ENCODE data around the gene DMAP1. TPM values are rescaled to one million over a fixed set of nuclear protein-coding genes. Genes with fewer than 3 reads are reported as not detected.

Gene DMAP1
- total RNA-seq, 2 donors from 2014 or later, result 30.6 to 51.5 TPM

GRCh38 chr1:44251486-44251885 lies 38.2 kb downstream of the DMAP1 start:
- peaks cover 10% of the 10 kb centered on the region for H3K4me1 ChIP-seq
- DNase-seq, result peak; percentile 65
- no peak overlapping the region for H3K4me3 ChIP-seq
- no peaks in the 10 kb centered on the region for H3K27me3 ChIP-seq
- intact Hi-C loops (cut with DNase I), result no loop called here
- TF ChIP-seq, protein P1, sequence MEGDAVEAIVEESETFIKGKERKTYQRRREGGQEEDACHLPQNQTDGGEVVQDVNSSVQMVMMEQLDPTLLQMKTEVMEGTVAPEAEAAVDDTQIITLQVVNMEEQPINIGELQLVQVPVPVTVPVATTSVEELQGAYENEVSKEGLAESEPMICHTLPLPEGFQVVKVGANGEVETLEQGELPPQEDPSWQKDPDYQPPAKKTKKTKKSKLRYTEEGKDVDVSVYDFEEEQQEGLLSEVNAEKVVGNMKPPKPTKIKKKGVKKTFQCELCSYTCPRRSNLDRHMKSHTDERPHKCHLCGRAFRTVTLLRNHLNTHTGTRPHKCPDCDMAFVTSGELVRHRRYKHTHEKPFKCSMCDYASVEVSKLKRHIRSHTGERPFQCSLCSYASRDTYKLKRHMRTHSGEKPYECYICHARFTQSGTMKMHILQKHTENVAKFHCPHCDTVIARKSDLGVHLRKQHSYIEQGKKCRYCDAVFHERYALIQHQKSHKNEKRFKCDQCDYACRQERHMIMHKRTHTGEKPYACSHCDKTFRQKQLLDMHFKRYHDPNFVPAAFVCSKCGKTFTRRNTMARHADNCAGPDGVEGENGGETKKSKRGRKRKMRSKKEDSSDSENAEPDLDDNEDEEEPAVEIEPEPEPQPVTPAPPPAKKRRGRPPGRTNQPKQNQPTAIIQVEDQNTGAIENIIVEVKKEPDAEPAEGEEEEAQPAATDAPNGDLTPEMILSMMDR (IDR thresholded peaks at IDR 0.05), result no peak
- H3K9ac ChIP-seq (ENCODE audit: low read depth in 2 of 2, low read length in 2 of 2), result peak overlapping the region in 1 of 2 donors; percentile 13
- peak overlapping the region; percentile 41 for H3K27ac ChIP-seq
- no peaks in the 10 kb centered on the region for H3K9me3 ChIP-seq
- H3K36me3 ChIP-seq, result no peaks in the 10 kb centered on the region

DNA sequence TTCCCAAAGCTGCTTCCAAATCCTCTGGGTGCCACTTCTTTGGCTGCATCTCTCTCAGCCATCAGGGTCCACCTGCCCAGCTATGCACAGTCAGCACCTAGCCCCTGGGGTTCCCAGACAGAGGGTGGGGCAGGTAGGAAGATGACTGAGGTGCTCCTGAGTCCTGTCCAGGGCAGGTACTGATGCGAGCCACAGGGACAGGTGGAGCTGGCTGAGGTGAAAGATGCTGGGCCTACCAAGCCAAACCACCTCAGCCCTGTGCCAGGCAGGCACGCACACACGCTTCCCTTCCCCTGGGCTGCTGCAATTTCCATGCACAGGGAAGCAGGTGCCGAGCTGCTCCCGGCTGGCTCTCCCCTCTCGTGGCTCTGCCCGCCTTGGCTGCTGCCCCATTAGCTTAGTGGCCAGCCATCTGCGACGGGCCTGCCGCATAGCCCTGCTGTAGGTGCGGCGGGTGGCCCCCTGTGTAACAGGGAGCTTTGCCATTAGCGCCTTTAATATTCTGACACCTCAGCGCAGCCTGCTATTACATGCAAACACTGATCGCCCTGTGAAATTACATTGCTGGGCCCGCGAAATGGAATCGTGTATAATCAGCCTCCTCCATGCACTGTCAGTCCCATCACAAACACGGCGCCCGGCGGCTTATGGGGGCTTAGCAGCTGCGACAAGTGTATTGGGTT lies 38.9 kb downstream of the DMAP1 start:
- Histone ChIP-seq H3K4me1 (peaks cover 10% of the 10 kb centered on the region), H3K27ac (peak overlapping the region; percentile 41), H3K9ac (ENCODE audit: low read depth in 2 of 2, low read length in 2 of 2) (peak overlapping the region in 1 of 2 donors; percentile 13), H3K4me3 (no peak overlapping the region), H3K27me3 (no peaks in the 10 kb centered on the region), H3K36me3 (no peaks in the 10 kb centered on the region), H3K9me3 (no peaks in the 10 kb centered on the region)
- no peak for DNase-seq
- TF ChIP-seq, protein P1 (IDR thresholded peaks at IDR 0.05), result no peak
- intact Hi-C loops (cut with DNase I), result no loop called here

DNA sequence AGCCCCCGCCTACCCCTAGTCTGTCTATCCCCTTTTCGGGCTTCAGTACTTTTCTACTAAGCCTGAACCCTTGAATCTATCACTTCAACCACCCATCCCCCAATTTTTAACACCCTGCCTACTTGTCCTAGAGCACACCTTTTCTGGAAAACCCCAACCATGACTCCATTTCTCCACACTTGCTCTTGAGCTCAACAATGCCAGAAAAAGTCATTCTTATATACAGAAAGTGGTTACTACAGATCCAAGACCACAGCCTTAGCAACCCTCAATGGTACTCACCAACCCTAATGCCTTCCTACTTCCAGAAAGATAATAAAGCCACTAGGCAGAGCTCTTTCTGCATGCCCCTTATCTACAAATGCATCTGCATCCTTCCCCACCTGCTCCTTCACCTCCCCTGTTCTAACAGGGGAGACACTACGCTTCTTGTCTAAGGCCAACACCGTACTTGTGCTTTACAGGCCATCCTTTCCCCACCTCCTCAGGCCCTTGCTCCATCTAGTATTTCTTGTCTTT lies 41.2 kb downstream of the DMAP1 start:
- Histone ChIP-seq H3K4me1 (peaks cover 10% of the 10 kb centered on the region), H3K27ac (no peak overlapping the region), H3K4me3 (no peak overlapping the region), H3K9ac (ENCODE audit: low read depth in 2 of 2, low read length in 2 of 2) (no peak overlapping the region), H3K36me3 (no peaks in the 10 kb centered on the region), H3K9me3 (no peaks in the 10 kb centered on the region), H3K27me3 (no peaks in the 10 kb centered on the region)
- TF ChIP-seq, protein P1 (IDR thresholded peaks at IDR 0.05), result no peak
- intact Hi-C loops (cut with DNase I), result no loop called here
- no peak for DNase-seq

- Histone ChIP-seq H3K27ac (no peak overlapping the region), H3K27me3 (no peaks in the 10 kb centered on the region), H3K9ac (ENCODE audit: low read depth in 2 of 2, low read length in 2 of 2) (no peak overlapping the region), H3K4me3 (no peak overlapping the region), H3K4me1 (peaks cover 2% of the 10 kb centered on the region), H3K36me3 (no peaks in the 10 kb centered on the region), H3K9me3 (no peaks in the 10 kb centered on the region)
- DNase-seq, result no peak
- intact Hi-C loops (cut with DNase I), result no loop called here
- TF ChIP-seq, protein P1 (IDR thresholded peaks at IDR 0.05), result no peak
Measured at GRCh38 chr1:44256762-44257554, 43.7 kb downstream of the DMAP1 start.

GRCh38 chr1:44259090-44259489 lies 45.8 kb downstream of the DMAP1 start:
- Histone ChIP-seq H3K27me3 (no peaks in the 10 kb centered on the region), H3K36me3 (no peaks in the 10 kb centered on the region)
- TF ChIP-seq, protein P1 (IDR thresholded peaks at IDR 0.05), result no peak

More at GRCh38 chr1:44259090-44259489, 45.8 kb downstream of the DMAP1 start:
- intact Hi-C loops (cut with DNase I), result no loop called here
- H3K27ac ChIP-seq, result peak overlapping the region; percentile 23
- H3K9ac ChIP-seq (ENCODE audit: low read depth in 2 of 2, low read length in 2 of 2), result peak overlapping the region in 1 of 2 donors; percentile 22
- no peak overlapping the region for H3K4me3 ChIP-seq
- DNase-seq, result no peak
- H3K4me1 ChIP-seq, result peaks cover 8% of the 10 kb centered on the region
- no peaks in the 10 kb centered on the region for H3K9me3 ChIP-seq

Measured in colonic mucosa (tissue), 4 donors.